Liver (tissue), 9 donors: ENCODE results near the gene TXNL1. TPM values are rescaled to one million over a fixed set of nuclear protein-coding genes. Genes with fewer than 3 reads are reported as not detected.

Experiments
- DNase-seq: peaks from one replicate; pipeline ENCODE4 v3.0.0-alpha.2; 2017; ENCODE audit warnings: low spot score
- H3K27ac ChIP-seq, 2 donors: one replicate each; pipeline ENCODE4 v1.7.0; 2013; ENCODE audit warnings: inconsistent platforms in 2 of 2, low read length in 2 of 2, control low read depth in 1 of 2, low read depth in 1 of 2, mild to moderate bottlenecking in 1 of 2
- H3K27me3 ChIP-seq, 4 donors: one replicate each; pipeline versions ENCODE4 v1.6.1 to v1.7.0; 2013; ENCODE audit warnings: low read length in 3 of 4, inconsistent platforms in 1 of 4, mild to moderate bottlenecking in 1 of 4, moderate library complexity in 1 of 4; ENCODE audit not compliant: control insufficient read depth in 4 of 4, insufficient read depth in 4 of 4
- H3K36me3 ChIP-seq, 4 donors: one replicate each; pipeline versions ENCODE4 v1.6.1 to v1.7.0; 2013; ENCODE audit warnings: low read length in 3 of 4, mild to moderate bottlenecking in 3 of 4, low read depth in 1 of 4, moderate library complexity in 1 of 4; ENCODE audit not compliant: control insufficient read depth in 4 of 4, insufficient read depth in 3 of 4
- H3K4me1 ChIP-seq, 4 donors: one replicate each; pipeline versions ENCODE4 v1.6.1 to v1.7.0; 2013; ENCODE audit warnings: low read length in 3 of 4, mild to moderate bottlenecking in 3 of 4, moderate library complexity in 1 of 4; ENCODE audit not compliant: control insufficient read depth in 4 of 4, insufficient read depth in 4 of 4
- H3K4me3 ChIP-seq, 3 donors: one replicate each; pipeline versions ENCODE4 v1.6.1 to v1.7.0; 2013; ENCODE audit warnings: low read length in 3 of 3, control low read depth in 1 of 3, low read depth in 1 of 3, mild to moderate bottlenecking in 1 of 3
- H3K9ac ChIP-seq, 2 donors: one replicate each; pipeline ENCODE4 v1.7.0; 2013; ENCODE audit warnings: low read length in 2 of 2, mild to moderate bottlenecking in 2 of 2, moderate library complexity in 2 of 2, control low read depth in 1 of 2, low read depth in 1 of 2
- H3K9me3 ChIP-seq, 4 donors: one replicate each; pipeline versions ENCODE4 v1.6.1 to v1.7.0; 2013; ENCODE audit warnings: low read length in 3 of 4; ENCODE audit not compliant: control insufficient read depth in 4 of 4
- ATF3 ChIP-seq: IDR thresholded peaks from 2 replicates; pipeline ENCODE4 v1.6.1; 2016; ENCODE audit warnings: antibody characterized with exemption
- EGR1 ChIP-seq, 2 donors: IDR thresholded peaks; 2 replicates each; pipeline ENCODE4 v1.6.1; 2016 to 2018; ENCODE audit warnings: antibody characterized with exemption in 2 of 2, low read depth in 2 of 2
- FOXA1 ChIP-seq: IDR thresholded peaks from 2 replicates; pipeline ENCODE4 v1.6.1; 2016; ENCODE audit warnings: antibody characterized with exemption
- FOXA2 ChIP-seq: IDR thresholded peaks from 2 replicates; pipeline ENCODE4 v1.6.1; 2016; ENCODE audit warnings: antibody characterized with exemption
- HNF4A ChIP-seq, 2 donors: conservative IDR thresholded peaks; 2 replicates each; pipeline ENCODE4 v1.6.1; 2016; ENCODE audit warnings: antibody characterized with exemption in 2 of 2, mild to moderate bottlenecking in 2 of 2
- HNF4G ChIP-seq: IDR thresholded peaks from 2 replicates; pipeline ENCODE4 v1.6.1; 2016; ENCODE audit warnings: antibody characterized with exemption
- JUND ChIP-seq, 2 donors: IDR thresholded peaks; 2 replicates each; pipeline ENCODE4 v1.6.1; 2016; ENCODE audit warnings: antibody characterized with exemption in 2 of 2
- NR2F2 ChIP-seq: IDR thresholded peaks from 2 replicates; pipeline ENCODE4 v1.6.1; 2016; ENCODE audit warnings: antibody characterized with exemption
- RAD21 ChIP-seq, 2 donors: IDR thresholded peaks; 2 replicates each; pipeline ENCODE4 v1.6.1; 2016; ENCODE audit warnings: antibody characterized with exemption in 2 of 2, mild to moderate bottlenecking in 2 of 2
- REST ChIP-seq: IDR thresholded peaks from 2 replicates; pipeline ENCODE4 v1.6.1; 2016; ENCODE audit warnings: antibody characterized with exemption, mild to moderate bottlenecking
- RXRA ChIP-seq, 2 donors: IDR thresholded peaks; 2 replicates each; pipeline ENCODE4 v1.6.1; 2017 to 2018; ENCODE audit warnings: antibody characterized with exemption in 2 of 2, mild to moderate bottlenecking in 1 of 2
- SP1 ChIP-seq: IDR thresholded peaks from 2 replicates; pipeline ENCODE4 v1.6.1; 2018; ENCODE audit warnings: antibody characterized with exemption, mild to moderate bottlenecking
- TAF1 ChIP-seq: conservative IDR thresholded peaks from 2 replicates; pipeline ENCODE4 v1.6.1; 2016; ENCODE audit warnings: antibody characterized with exemption, mild to moderate bottlenecking
- YY1 ChIP-seq: IDR thresholded peaks from 2 replicates; pipeline ENCODE4 v1.6.1; 2016; ENCODE audit warnings: antibody characterized with exemption, mild to moderate bottlenecking
- WGBS: extraction: QIAGEN DNeasy Blood & Tissue Kit; methylation state at CpG from one replicate; pipeline ENCODE4 v1.1.7; 2013; 5-methylcytosine and 5-hydroxymethylcytosine counted together
- polyA plus RNA-seq, 2 donors: library from polyadenylated mRNA; stranded (reverse) in 1 of 2; unstranded in 1 of 2; fragments of 200-250 nt in 1 of 2; fragments of >200 nt in 1 of 2; fragmentation: Nextera tagmentation in 1 of 2; extraction: Ambion mirVana in 1 of 2; gene quantifications; one replicate each; pipeline versions ENCODE4 v1.2.1 to v1.2.3, GENCODE V29; 2013 to 2015
- total RNA-seq, 2 donors: library from RNA; depleted of rRNA; stranded (reverse); fragments of >200 nt; gene quantifications; one replicate each; pipeline ENCODE4 v1.2.3, GENCODE V29; 2014
- TF ChIP-seq, protein P1 (sequence below): fragments of 150-350 bp; IDR thresholded peaks from 2 replicates; pipeline ENCODE4 v1.5.1; 2017; ENCODE audit warnings: improper control_type of control experiment, low read depth, low read length; ENCODE audit not compliant: missing input control
- TF ChIP-seq, protein P2 (sequence below): IDR thresholded peaks from 2 replicates; pipeline ENCODE4 v1.6.1; 2016; ENCODE audit warnings: antibody characterized with exemption
- TF ChIP-seq, protein P3 (sequence below): IDR thresholded peaks from 2 replicates; pipeline ENCODE4 v1.6.1; 2016; ENCODE audit warnings: antibody characterized with exemption
- donor health status: healthy.
- donor health status: healthy.
- donor health status: healthy.
- donor health status: healthy.
- donor health status: healthy.

TXNL1 gene
- total and polyA plus RNA-seq, 4 donors, result 23.1 to 65.7 (median 33.9) TPM

GRCh38 chr18:56649996-56650395 lies 11.6 kb upstream of the TXNL1 start:
- Histone ChIP-seq H3K9me3 (no peaks in the 10 kb centered on the region), H3K27me3 (no peaks in the 10 kb centered on the region), H3K4me3 (no peak overlapping the region), H3K27ac (no peak overlapping the region), H3K36me3 (no peaks in the 10 kb centered on the region), H3K4me1 (peaks cover 0 to 15% (median 14%) of the 10 kb centered on the region in 4 donors), H3K9ac (no peak overlapping the region)
- TF ChIP-seq FOXA2 (no peak), NR2F2 (no peak), TAF1 (no peak), YY1 (no peak), JUND (IDR thresholded peaks at IDR 0.05) (no peak), HNF4G (no peak), ATF3 (no peak), FOXA1 (no peak), RAD21 (IDR thresholded peaks at IDR 0.05) (no peak)
- TF ChIP-seq, protein P1, sequence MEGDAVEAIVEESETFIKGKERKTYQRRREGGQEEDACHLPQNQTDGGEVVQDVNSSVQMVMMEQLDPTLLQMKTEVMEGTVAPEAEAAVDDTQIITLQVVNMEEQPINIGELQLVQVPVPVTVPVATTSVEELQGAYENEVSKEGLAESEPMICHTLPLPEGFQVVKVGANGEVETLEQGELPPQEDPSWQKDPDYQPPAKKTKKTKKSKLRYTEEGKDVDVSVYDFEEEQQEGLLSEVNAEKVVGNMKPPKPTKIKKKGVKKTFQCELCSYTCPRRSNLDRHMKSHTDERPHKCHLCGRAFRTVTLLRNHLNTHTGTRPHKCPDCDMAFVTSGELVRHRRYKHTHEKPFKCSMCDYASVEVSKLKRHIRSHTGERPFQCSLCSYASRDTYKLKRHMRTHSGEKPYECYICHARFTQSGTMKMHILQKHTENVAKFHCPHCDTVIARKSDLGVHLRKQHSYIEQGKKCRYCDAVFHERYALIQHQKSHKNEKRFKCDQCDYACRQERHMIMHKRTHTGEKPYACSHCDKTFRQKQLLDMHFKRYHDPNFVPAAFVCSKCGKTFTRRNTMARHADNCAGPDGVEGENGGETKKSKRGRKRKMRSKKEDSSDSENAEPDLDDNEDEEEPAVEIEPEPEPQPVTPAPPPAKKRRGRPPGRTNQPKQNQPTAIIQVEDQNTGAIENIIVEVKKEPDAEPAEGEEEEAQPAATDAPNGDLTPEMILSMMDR, result no peak
- TF ChIP-seq, protein P2, sequence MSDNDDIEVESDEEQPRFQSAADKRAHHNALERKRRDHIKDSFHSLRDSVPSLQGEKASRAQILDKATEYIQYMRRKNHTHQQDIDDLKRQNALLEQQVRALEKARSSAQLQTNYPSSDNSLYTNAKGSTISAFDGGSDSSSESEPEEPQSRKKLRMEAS, result no peak
- TF ChIP-seq, protein P3, sequence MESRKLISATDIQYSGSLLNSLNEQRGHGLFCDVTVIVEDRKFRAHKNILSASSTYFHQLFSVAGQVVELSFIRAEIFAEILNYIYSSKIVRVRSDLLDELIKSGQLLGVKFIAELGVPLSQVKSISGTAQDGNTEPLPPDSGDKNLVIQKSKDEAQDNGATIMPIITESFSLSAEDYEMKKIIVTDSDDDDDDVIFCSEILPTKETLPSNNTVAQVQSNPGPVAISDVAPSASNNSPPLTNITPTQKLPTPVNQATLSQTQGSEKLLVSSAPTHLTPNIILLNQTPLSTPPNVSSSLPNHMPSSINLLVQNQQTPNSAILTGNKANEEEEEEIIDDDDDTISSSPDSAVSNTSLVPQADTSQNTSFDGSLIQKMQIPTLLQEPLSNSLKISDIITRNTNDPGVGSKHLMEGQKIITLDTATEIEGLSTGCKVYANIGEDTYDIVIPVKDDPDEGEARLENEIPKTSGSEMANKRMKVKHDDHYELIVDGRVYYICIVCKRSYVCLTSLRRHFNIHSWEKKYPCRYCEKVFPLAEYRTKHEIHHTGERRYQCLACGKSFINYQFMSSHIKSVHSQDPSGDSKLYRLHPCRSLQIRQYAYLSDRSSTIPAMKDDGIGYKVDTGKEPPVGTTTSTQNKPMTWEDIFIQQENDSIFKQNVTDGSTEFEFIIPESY, result no peak
- WGBS, result 99% methylated on average over 1 of the region's 1 CpG
- no peak for DNase-seq

DNA sequence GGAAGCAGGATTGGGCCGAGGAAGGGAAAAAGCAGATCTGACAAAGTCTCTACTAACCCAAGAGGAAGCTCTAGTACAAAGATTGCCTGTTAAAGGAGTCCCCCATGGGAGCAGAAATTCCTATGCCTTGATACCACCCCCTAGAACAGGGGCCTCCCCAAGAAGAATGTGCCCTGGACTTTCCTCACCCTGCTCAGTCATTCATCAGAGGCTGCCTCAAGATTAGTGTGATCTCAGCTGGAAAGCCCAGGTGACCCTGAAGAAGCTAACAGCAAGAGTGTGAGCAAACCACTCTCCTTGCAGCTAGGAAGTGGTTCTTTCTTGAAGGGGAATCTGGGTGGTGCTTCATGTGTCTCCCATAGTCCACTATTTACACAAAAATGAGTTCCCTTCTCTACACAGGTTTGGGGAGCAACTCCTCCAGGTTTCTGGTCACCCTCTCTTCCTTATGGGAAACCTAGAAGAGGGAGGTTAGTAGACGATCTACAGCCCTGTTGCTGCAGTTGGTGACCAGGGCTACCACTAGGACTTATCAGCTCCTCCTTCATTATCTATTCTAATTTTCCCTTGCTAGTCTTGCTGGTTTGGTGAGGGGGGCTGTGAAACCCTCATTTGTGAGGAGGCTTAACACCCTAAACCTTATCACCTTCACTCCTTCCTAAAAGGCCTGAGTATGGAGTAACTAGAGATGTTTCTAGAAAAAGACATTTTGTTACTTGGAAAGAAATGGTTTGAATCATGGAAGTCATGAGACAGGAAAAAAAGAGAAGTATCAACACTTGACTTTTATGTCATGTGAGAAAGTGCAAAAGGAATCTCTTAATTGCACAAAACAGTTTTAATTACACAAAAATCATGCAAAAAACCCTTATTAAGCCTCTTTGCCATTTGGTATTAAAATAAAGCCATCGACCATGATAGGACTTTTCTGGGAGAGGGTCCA lies 9.8 kb upstream of the TXNL1 start:
- H3K27me3 ChIP-seq, result no peaks in the 10 kb centered on the region

More for the DNA sequence above, 9.8 kb upstream of the TXNL1 start:
- H3K27ac ChIP-seq, result no peak overlapping the region
- H3K4me3 ChIP-seq, result no peak overlapping the region
- H3K36me3 ChIP-seq, result no peaks in the 10 kb centered on the region
- H3K9me3 ChIP-seq, result no peaks in the 10 kb centered on the region
- no peak for DNase-seq
- no peak overlapping the region for H3K9ac ChIP-seq
- 89% methylated on average over 3 of the region's 3 CpGs for WGBS
- no peak for TF ChIP-seq RAD21 (IDR thresholded peaks at IDR 0.05)
- TF ChIP-seq HNF4A (conservative IDR thresholded peaks at IDR 0.05), result no peak
- no peak for TF ChIP-seq HNF4G
- no peak for TF ChIP-seq RXRA (IDR thresholded peaks at IDR 0.05)
- TF ChIP-seq EGR1 (IDR thresholded peaks at IDR 0.05; ENCODE audit: low read depth in 2 of 2), result no peak
- no peak for TF ChIP-seq FOXA1
- no peak for TF ChIP-seq FOXA2
- TF ChIP-seq, protein P1, result no peak
- TF ChIP-seq, protein P2, result no peak
- TF ChIP-seq SP1, result no peak
- TF ChIP-seq REST, result no peak
- TF ChIP-seq, protein P3, result no peak
- H3K4me1 ChIP-seq, result peaks cover 0 to 15% (median 14%) of the 10 kb centered on the region in 4 donors
